GM19397 (cell line): Measurements from ENCODE around the gene ST3GAL4.
"Not testable (repeated sequence)": the region's sequence is repeated elsewhere in the genome, so short reads cannot be mapped to it uniquely, and the experiment has no call there.

Experiments
- ATAC-seq: cut with Tn5 transposase; IDR thresholded peaks from one replicate; pipeline ENCODE4 v1.9.1; 2021; ENCODE audit warnings: mild to moderate bottlenecking, moderate library complexity; ENCODE audit not compliant: unreplicated experiment

ST3GAL4 gene

GRCh38 chr11:126361400-126361799 is 5.9 kb downstream of the ST3GAL4 start:
- ATAC-seq, result no peak

GRCh38 chr11:126362879-126363655 is 7.6 kb downstream of the ST3GAL4 start:
- ATAC-seq, result no peak

GRCh38 chr11:126363706-126364248 is 8.3 kb downstream of the ST3GAL4 start:
- ATAC-seq, result no peak

- not testable (repeated sequence) for ATAC-seq
Observed at GRCh38 chr11:126364735-126365134, 9.2 kb downstream of the ST3GAL4 start.

- not testable (repeated sequence) for ATAC-seq
Observed at GRCh38 chr11:126365508-126365907, 10.0 kb downstream of the ST3GAL4 start.

- ATAC-seq, result no peak
Observed at GRCh38 chr11:126366064-126366822, 10.8 kb downstream of the ST3GAL4 start.

- ATAC-seq, result not testable (repeated sequence)
Observed at GRCh38 chr11:126366823-126367654, 11.6 kb downstream of the ST3GAL4 start.

- ATAC-seq, result not testable (repeated sequence)
Observed at GRCh38 chr11:126367806-126368205, 12.3 kb downstream of the ST3GAL4 start.

- ATAC-seq, result not testable (repeated sequence)
Observed at GRCh38 chr11:126368336-126369119, 13.0 kb downstream of the ST3GAL4 start.

- ATAC-seq, result no peak
Observed at GRCh38 chr11:126370016-126370415, 14.5 kb downstream of the ST3GAL4 start.

- ATAC-seq, result no peak
Observed at GRCh38 chr11:126371595-126371994, 16.1 kb downstream of the ST3GAL4 start.

- ATAC-seq, result not testable (repeated sequence)
Observed at GRCh38 chr11:126373389-126374066, 18.0 kb downstream of the ST3GAL4 start.

- not testable (repeated sequence) for ATAC-seq
Observed at GRCh38 chr11:126374562-126375300, 19.2 kb downstream of the ST3GAL4 start.

- ATAC-seq, result no peak
Observed at GRCh38 chr11:126375726-126376125, 20.2 kb downstream of the ST3GAL4 start.

GRCh38 chr11:126378763-126379162 is 23.3 kb downstream of the ST3GAL4 start:
- ATAC-seq, result no peak

GRCh38 chr11:126380909-126381308 is 25.4 kb downstream of the ST3GAL4 start:
- no peak for ATAC-seq

GRCh38 chr11:126381960-126382359 is 26.5 kb downstream of the ST3GAL4 start:
- ATAC-seq, result not testable (repeated sequence)

- not testable (repeated sequence) for ATAC-seq
Observed at GRCh38 chr11:126382641-126383040, 27.2 kb downstream of the ST3GAL4 start.
